ENCODE measurements around the gene ADORA2B. TPM values are rescaled to one million over a fixed set of nuclear protein-coding genes. Genes with fewer than 3 reads are reported as not detected.

Gene ADORA2B
- total and polyA plus RNA-seq, 2 of the 4 experiments (the other 2 are of a cell fraction), result 5.2 to 5.5 TPM

- TF ChIP-seq CTCF (conservative IDR thresholded peaks at IDR 0.05; ENCODE audit: low read depth, low read length), result peak; percentile 70
- TF ChIP-seq RAD21 (IDR thresholded peaks at IDR 0.05; ENCODE audit: low read length), result peak; percentile 57
- no peak for TF ChIP-seq RFX5 (IDR thresholded peaks at IDR 0.05; ENCODE audit: low read depth, low read length)
- TF ChIP-seq MXI1 (IDR thresholded peaks at IDR 0.05; ENCODE audit: borderline replicate concordance, low read depth, low read length), result peak; percentile 83; the same call in 1 of the 2 replicates
- TF ChIP-seq FOS (IDR thresholded peaks at IDR 0.05; ENCODE audit: low read depth, low read length), result no peak
- peak; percentile 41; the same call in 1 of the 2 replicates for TF ChIP-seq POLR2A (IDR thresholded peaks at IDR 0.05; ENCODE audit: low read depth, low read length)
These were observed at the start of gene ADORA2B (continued) for GRCh38 chr17:15944759-15945526.

All from IMR-90 (cell line).